Activated CD4-positive, alpha-beta memory T cell treated with anti-CD3 and anti-CD28 coated beads for 36 hours (primary cell): ENCODE data around the gene RIPOR2. TPM values are rescaled to one million over a fixed set of nuclear protein-coding genes. Genes with fewer than 3 reads are reported as not detected.
A peak's percentile ranks its signal among the peaks of the same experiment; 100 is the strongest.

Source experiments
- CTCF ChIA-PET: fragments of 350-600 bp; sonication (Branson Sonifier 250); formaldehyde crosslinking; loops from one replicate; lab custom pipeline; 2021; ENCODE audit warnings: antibody characterized with exemption, inconsistent platforms; lab: Charles Lee
- POLR2A ChIA-PET: fragments of 350-600 bp; sonication (Branson Sonifier 250); formaldehyde crosslinking; loops from one replicate; lab custom pipeline; 2021; ENCODE audit warnings: antibody characterized with exemption; lab: Charles Lee
- DNase-seq: peaks from one replicate; pipeline ENCODE4 v3.0.0-alpha.2; 2020
- H3K27ac Mint-ChIP-seq: one replicate; pipeline ENCODE4 v1.8.0; 2021; ENCODE audit warnings: mixed read lengths
- H3K27me3 Mint-ChIP-seq: one replicate; pipeline ENCODE4 v1.8.0; 2021; ENCODE audit warnings: mixed read lengths
- H3K36me3 Mint-ChIP-seq: one replicate; pipeline ENCODE4 v1.8.0; 2021; ENCODE audit warnings: mixed read lengths
- H3K4me1 Mint-ChIP-seq: one replicate; pipeline ENCODE4 v1.8.0; 2021; ENCODE audit warnings: low read depth, mixed read lengths
- H3K4me3 Mint-ChIP-seq: one replicate; pipeline ENCODE4 v1.8.0; 2021; ENCODE audit warnings: mild to moderate bottlenecking, mixed read lengths
- H3K9me3 Mint-ChIP-seq: one replicate; pipeline ENCODE4 v1.8.0; 2021; ENCODE audit warnings: mixed read lengths
- intact Hi-C: fragments of 100-400 bp; cut with micrococcal nuclease; formaldehyde crosslinking; loops from one replicate; pipeline ENCODE4 v1.15.1; 2023
- total RNA-seq, 2 experiments: library from RNA; stranded (reverse); gene quantifications; one replicate each; pipeline ENCODE4 v1.2.3, GENCODE V29; 2021

The RIPOR2 gene
- total RNA-seq, 2 experiments from 2014 or later = 64.5 to 68.7 TPM

DNA sequence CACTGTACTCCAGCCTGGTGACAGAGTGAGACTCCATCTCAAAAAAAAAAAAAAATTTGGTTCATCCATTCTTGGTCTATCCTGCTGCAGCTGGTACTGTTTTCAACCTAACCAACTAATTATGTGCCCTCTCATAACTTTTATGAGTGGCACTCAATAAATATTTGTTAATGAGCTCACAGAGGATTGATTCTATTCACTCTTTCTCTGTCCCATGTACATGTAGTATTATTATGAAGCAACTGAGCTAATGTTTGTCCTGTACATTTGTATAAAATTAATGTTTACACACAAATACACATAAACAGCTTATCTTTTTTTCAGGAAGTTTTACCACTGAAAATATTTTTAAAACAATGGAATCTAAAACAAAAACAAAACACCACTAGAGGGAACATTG is 10.1 kb downstream of the RIPOR2 start:
- no peak overlapping the region for H3K4me3 Mint-ChIP-seq

GRCh38 chr6:24924580-24925356 is 11.0 kb downstream of the RIPOR2 start:
- peaks cover 16% of the 10 kb centered on the region for H3K36me3 Mint-ChIP-seq
- H3K27ac Mint-ChIP-seq = peak overlapping the region; percentile 90
- peaks cover 7% of the 10 kb centered on the region for H3K9me3 Mint-ChIP-seq
- ChIA-PET CTCF (interaction anchor here (1.1 to 3.7 kb wide), 9 partner anchors 10 to 101 kb away, joined by 3 to 40 read pairs (median 6); partner anchors contain the start of gene RIPOR2), POLR2A (interaction anchor here (0.9 to 4.1 kb wide), 9 partner anchors 10 to 50 kb away, joined by 3 to 16 read pairs (median 4); partner anchors contain the start of gene RIPOR2)
- intact Hi-C loops = loop anchor here (1.0 to 2.0 kb wide), 3 partner anchors 8 to 68 kb away; no protein-coding TSS in a partner anchor
- H3K4me3 Mint-ChIP-seq = peak overlapping the region; percentile 21
- peak; percentile 73 for DNase-seq
- peaks cover 81% of the 10 kb centered on the region for H3K4me1 Mint-ChIP-seq
- H3K27me3 Mint-ChIP-seq = peaks cover 2% of the 10 kb centered on the region

More for the DNA sequence above, 10.1 kb downstream of the RIPOR2 start:
- H3K4me1 Mint-ChIP-seq = peaks cover 81% of the 10 kb centered on the region
- peaks cover 2% of the 10 kb centered on the region for H3K27me3 Mint-ChIP-seq
- H3K36me3 Mint-ChIP-seq = peaks cover 16% of the 10 kb centered on the region
- peak overlapping the region; percentile 77 for H3K27ac Mint-ChIP-seq
- CTCF ChIA-PET = interaction anchor here (0.7 to 3.7 kb wide), 10 partner anchors 10 to 69 kb away, joined by 3 to 40 read pairs (median 5); partner anchors contain the start of gene RIPOR2
- POLR2A ChIA-PET = interaction anchor here (0.5 to 4.1 kb wide), 10 partner anchors 9 to 1402 kb away, joined by 3 to 16 read pairs (median 4); partner anchors contain the start of gene RIPOR2
- H3K9me3 Mint-ChIP-seq = peaks cover 7% of the 10 kb centered on the region
- DNase-seq = no peak
- intact Hi-C loops = loop anchor here (1.0 to 2.0 kb wide), 2 partner anchors 17 to 69 kb away; no protein-coding TSS in a partner anchor

DNA sequence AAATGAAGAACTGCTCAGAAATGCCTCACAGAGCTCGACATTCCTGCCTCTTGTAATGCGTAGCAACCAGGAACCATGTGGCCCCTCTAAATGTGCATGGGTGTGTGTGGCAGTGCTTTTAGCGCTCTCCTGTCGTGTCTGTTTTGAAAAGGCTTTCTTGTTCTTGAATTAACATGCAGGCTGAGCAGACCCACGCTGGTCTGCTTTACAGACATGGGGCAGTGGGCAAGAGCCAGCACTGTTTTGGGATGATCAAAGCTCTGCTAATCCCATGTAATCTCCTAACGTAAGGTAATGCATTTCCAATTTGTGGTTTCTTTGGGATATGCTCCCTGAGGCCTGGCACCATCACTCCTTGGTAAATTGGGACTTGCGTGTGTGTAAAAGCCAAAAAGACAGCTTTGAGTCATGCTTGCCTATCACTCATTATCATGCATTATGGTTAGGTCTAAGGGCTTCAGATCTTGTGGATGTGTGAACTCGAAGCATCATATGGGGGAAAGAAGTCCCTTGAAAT is 11.8 kb downstream of the RIPOR2 start:
- ChIA-PET CTCF (interaction anchor here (0.7 to 3.7 kb wide), 6 partner anchors 10 to 102 kb away, joined by 3 to 40 read pairs (median 4); partner anchors contain the start of gene RIPOR2), POLR2A (interaction anchor here (0.6 to 1.6 kb wide), 6 partner anchors 12 to 58 kb away, joined by 3 to 4 read pairs (median 4); partner anchors contain the start of gene RIPOR2)
- Mint-ChIP-seq H3K9me3 (peaks cover 7% of the 10 kb centered on the region), H3K4me3 (peak overlapping the region; percentile 34), H3K27me3 (peaks cover 2% of the 10 kb centered on the region), H3K27ac (peak overlapping the region; percentile 90), H3K36me3 (peaks cover 12% of the 10 kb centered on the region), H3K4me1 (peaks cover 82% of the 10 kb centered on the region)
- peak; percentile 38 for DNase-seq
- intact Hi-C loops = loop anchor here (1.0 to 2.0 kb wide), 2 partner anchors 8 to 15 kb away; no protein-coding TSS in a partner anchor

- ChIA-PET CTCF (interaction anchor here (0.8 to 8.0 kb wide), 2 partner anchors 12 to 22 kb away, joined by 4 to 109 read pairs; partner anchors contain the start of gene RIPOR2), POLR2A (interaction anchor here (5.5 kb wide), 1 partner anchor 12 kb away, joined by 63 read pairs; no protein-coding TSS in a partner anchor)
- H3K4me1 Mint-ChIP-seq = peaks cover 90% of the 10 kb centered on the region
- peaks cover 7% of the 10 kb centered on the region for H3K9me3 Mint-ChIP-seq
- peaks cover 2% of the 10 kb centered on the region for H3K27me3 Mint-ChIP-seq
- DNase-seq = peak; percentile 54
- intact Hi-C loops = loop anchor here (1.0 kb wide), 2 partner anchors 11 to 23 kb away; no protein-coding TSS in a partner anchor
- H3K36me3 Mint-ChIP-seq = peaks cover 12% of the 10 kb centered on the region
- peak overlapping the region; percentile 85 for H3K27ac Mint-ChIP-seq
- peak overlapping the region; percentile 46 for H3K4me3 Mint-ChIP-seq
These were observed 12.9 kb downstream of the RIPOR2 start for GRCh38 chr6:24922814-24923213.

DNA sequence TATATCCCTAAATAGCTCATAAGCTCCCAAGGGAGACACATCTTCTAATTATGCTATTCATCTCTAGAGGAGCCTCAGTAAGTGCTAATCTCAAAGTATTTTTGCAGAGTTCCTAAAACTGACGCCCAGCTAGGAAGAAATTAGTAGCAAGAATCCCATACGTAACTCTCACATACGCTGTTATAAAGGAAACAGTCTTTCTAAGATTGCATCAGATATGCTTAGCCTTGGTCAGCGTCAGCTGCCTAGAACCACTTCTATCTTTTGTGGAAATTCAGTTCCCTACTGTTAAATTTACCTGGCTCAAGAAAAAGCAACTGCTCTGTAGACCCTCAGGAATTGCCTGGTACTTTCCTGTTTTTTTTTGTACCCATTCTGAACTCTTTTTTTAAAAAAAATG is 13.6 kb downstream of the RIPOR2 start:
- no peak for DNase-seq
- ChIA-PET CTCF (interaction anchor here (0.7 to 8.0 kb wide), 4 partner anchors 13 to 44 kb away, joined by 3 to 109 read pairs (median 18); partner anchors contain the start of gene RIPOR2), POLR2A (interaction anchor here (0.8 to 5.5 kb wide), 5 partner anchors 11 to 86 kb away, joined by 3 to 63 read pairs (median 6); no protein-coding TSS in a partner anchor)
- intact Hi-C loops = loop anchor here (1.0 kb wide), 2 partner anchors 10 to 22 kb away; no protein-coding TSS in a partner anchor
- Mint-ChIP-seq H3K4me3 (peak overlapping the region; percentile 9), H3K27ac (peak overlapping the region; percentile 85), H3K27me3 (no peaks in the 10 kb centered on the region), H3K9me3 (peaks cover 2% of the 10 kb centered on the region), H3K4me1 (peaks cover 89% of the 10 kb centered on the region), H3K36me3 (peaks cover 7% of the 10 kb centered on the region)

DNA sequence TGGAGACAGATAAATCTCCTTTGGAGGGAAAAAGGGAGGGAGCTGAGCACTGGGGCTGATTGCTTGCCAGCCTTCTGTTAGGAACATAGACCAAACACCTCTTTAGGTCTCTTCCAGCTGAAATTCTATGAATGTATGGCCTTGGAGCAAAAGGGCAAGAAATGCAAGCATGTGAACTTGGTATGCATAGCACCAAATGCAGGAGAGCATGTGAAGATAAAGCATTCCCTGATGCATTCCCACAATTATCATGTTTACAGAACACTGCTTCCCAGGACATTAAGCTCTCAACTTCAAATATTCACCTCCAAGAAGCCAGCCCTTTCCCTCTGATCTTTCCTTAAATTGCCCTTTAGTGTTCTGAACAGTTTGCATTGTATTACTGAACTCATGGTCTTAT is 15.6 kb downstream of the RIPOR2 start:
- ChIA-PET POLR2A (interaction anchor here (0.6 to 5.5 kb wide), 6 partner anchors 8 to 58 kb away, joined by 3 to 63 read pairs (median 4); no protein-coding TSS in a partner anchor), CTCF (interaction anchor here (0.9 to 8.0 kb wide), 9 partner anchors 11 to 107 kb away, joined by 3 to 109 read pairs (median 6); partner anchors contain the start of gene RIPOR2)
- Mint-ChIP-seq H3K27ac (peak overlapping the region; percentile 85), H3K9me3 (no peaks in the 10 kb centered on the region), H3K4me3 (peak overlapping the region; percentile 56), H3K27me3 (no peaks in the 10 kb centered on the region), H3K4me1 (peaks cover 87% of the 10 kb centered on the region), H3K36me3 (no peaks in the 10 kb centered on the region)
- intact Hi-C loops = no loop called here
- no peak for DNase-seq

GRCh38 chr6:24919056-24919892 is 16.5 kb downstream of the RIPOR2 start:
- no peaks in the 10 kb centered on the region for H3K27me3 Mint-ChIP-seq
- peak; percentile 51 for DNase-seq
- intact Hi-C loops = no loop called here
- H3K9me3 Mint-ChIP-seq = no peaks in the 10 kb centered on the region
- POLR2A ChIA-PET = interaction anchor here (1.0 to 5.5 kb wide), 9 partner anchors 9 to 108 kb away, joined by 3 to 63 read pairs (median 4); no protein-coding TSS in a partner anchor
- H3K4me3 Mint-ChIP-seq = peak overlapping the region; percentile 56
- CTCF ChIA-PET = interaction anchor here (0.8 to 8.0 kb wide), 12 partner anchors 10 to 108 kb away, joined by 3 to 109 read pairs (median 6); partner anchors contain the start of gene RIPOR2
- peak overlapping the region; percentile 85 for H3K27ac Mint-ChIP-seq
- no peaks in the 10 kb centered on the region for H3K36me3 Mint-ChIP-seq
- peaks cover 88% of the 10 kb centered on the region for H3K4me1 Mint-ChIP-seq

- POLR2A ChIA-PET = interaction anchor here (0.9 to 5.5 kb wide), 8 partner anchors 8 to 109 kb away, joined by 3 to 63 read pairs (median 4); no protein-coding TSS in a partner anchor
- Mint-ChIP-seq H3K9me3 (no peaks in the 10 kb centered on the region), H3K4me3 (peak overlapping the region; percentile 56), H3K4me1 (peaks cover 88% of the 10 kb centered on the region), H3K36me3 (no peaks in the 10 kb centered on the region), H3K27ac (peak overlapping the region; percentile 85), H3K27me3 (no peaks in the 10 kb centered on the region)
- CTCF ChIA-PET = interaction anchor here (0.8 to 8.0 kb wide), 11 partner anchors 9 to 109 kb away, joined by 3 to 109 read pairs (median 6); partner anchors contain the start of gene RIPOR2
- DNase-seq = no peak
- intact Hi-C loops = no loop called here
These were observed 17.1 kb downstream of the RIPOR2 start for GRCh38 chr6:24918641-24919055.

DNA sequence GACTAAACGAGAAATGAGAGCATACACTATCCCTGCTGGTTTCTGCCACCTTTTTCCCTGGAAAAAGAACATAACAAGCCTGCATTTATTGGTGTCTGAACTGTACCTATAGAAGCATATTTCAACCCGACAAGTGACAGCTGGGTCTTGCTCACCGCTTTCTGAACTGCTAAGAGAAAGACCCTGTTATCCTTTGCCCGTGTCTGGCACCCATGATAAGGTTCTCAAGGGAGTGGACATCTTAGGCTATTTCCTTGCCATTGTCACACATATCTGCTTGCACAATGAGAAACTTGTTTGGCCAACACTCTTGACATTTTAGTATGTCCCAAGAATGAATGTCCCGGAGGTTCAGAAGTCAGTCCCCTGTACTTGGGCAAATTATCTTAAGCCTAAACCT is 19.3 kb downstream of the RIPOR2 start:
- no peak for DNase-seq
- ChIA-PET CTCF (interaction anchor here (0.8 to 8.0 kb wide), 2 partner anchors 19 to 46 kb away, joined by 3 to 109 read pairs; partner anchors contain the start of gene RIPOR2), POLR2A (interaction anchor here (1.3 kb wide), 1 partner anchor 16 kb away, joined by 3 read pairs; no protein-coding TSS in a partner anchor)
- Mint-ChIP-seq H3K9me3 (no peaks in the 10 kb centered on the region), H3K4me1 (peaks cover 92% of the 10 kb centered on the region), H3K27me3 (no peaks in the 10 kb centered on the region), H3K4me3 (no peak overlapping the region), H3K27ac (peak overlapping the region; percentile 95), H3K36me3 (no peaks in the 10 kb centered on the region)
- intact Hi-C loops = no loop called here

DNA sequence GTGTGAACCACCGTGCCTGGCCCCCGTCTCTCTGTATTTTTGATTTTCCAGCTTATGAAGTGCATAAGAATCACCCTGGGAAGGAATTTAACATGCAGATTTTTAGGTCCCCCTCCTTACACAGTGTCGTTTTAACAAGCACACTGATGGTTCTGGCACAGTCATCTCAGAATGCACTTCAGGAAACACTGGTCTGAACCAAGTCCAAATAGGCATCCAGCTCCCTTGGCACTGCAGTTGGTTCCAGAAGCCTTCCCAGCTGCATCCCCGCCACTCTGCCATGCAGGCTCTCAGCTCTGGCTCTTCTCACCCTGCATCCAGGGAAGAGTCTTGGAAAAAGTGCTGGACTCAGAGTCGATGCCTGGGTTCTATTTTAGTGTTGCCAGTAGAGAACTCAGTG is 20.1 kb downstream of the RIPOR2 start:
- no peak overlapping the region for H3K4me3 Mint-ChIP-seq
- peaks cover 88% of the 10 kb centered on the region for H3K4me1 Mint-ChIP-seq
- no peaks in the 10 kb centered on the region for H3K27me3 Mint-ChIP-seq
- CTCF ChIA-PET = interaction anchor here (1.2 to 8.0 kb wide), 2 partner anchors 20 to 76 kb away, joined by 3 to 109 read pairs; partner anchors contain the start of gene RIPOR2
- POLR2A ChIA-PET = interaction anchor here (1.0 to 1.3 kb wide), 2 partner anchors 10 to 16 kb away, joined by 3 to 4 read pairs; no protein-coding TSS in a partner anchor
- H3K9me3 Mint-ChIP-seq = no peaks in the 10 kb centered on the region
- no peak for DNase-seq
- H3K36me3 Mint-ChIP-seq = peaks cover 1% of the 10 kb centered on the region
- intact Hi-C loops = no loop called here
- H3K27ac Mint-ChIP-seq = peak overlapping the region; percentile 95
